Activated CD8-positive, alpha-beta T cell treated with anti-CD3 and anti-CD28 coated beads for 36 hours (primary cell): ENCODE data around the gene AUTS2. TPM values are rescaled to one million over a fixed set of nuclear protein-coding genes. Genes with fewer than 3 reads are reported as not detected.

Source experiments
- ATAC-seq: fragments of 200-7000 bp; cut with Tn5 transposase; one replicate; pipeline ENCODE4 v1.10.0; 2021; ENCODE audit warnings: mild to moderate bottlenecking, moderate library complexity
- CTCF ChIA-PET: fragments of 350-600 bp; sonication (Branson Sonifier 250); formaldehyde crosslinking; loops from one replicate; lab custom pipeline; 2021; ENCODE audit warnings: antibody characterized with exemption; lab: Charles Lee
- POLR2A ChIA-PET: fragments of 350-600 bp; sonication (Branson Sonifier 250); formaldehyde crosslinking; loops from one replicate; lab custom pipeline; 2021; ENCODE audit warnings: antibody characterized with exemption; lab: Charles Lee
- DNase-seq: peaks from one replicate; pipeline ENCODE4 v3.0.0-alpha.2; 2020
- H3K27ac Mint-ChIP-seq: one replicate; pipeline ENCODE4 v1.8.0; 2021; ENCODE audit warnings: mild to moderate bottlenecking, mixed read lengths
- H3K27me3 Mint-ChIP-seq: one replicate; pipeline ENCODE4 v1.8.0; 2021; ENCODE audit warnings: mixed read lengths
- H3K36me3 Mint-ChIP-seq: one replicate; pipeline ENCODE4 v1.8.0; 2021; ENCODE audit warnings: low read depth, mixed read lengths
- H3K4me1 Mint-ChIP-seq: one replicate; pipeline ENCODE4 v1.8.0; 2021; ENCODE audit warnings: low read depth, mixed read lengths
- H3K4me3 Mint-ChIP-seq: one replicate; pipeline ENCODE4 v1.8.0; 2021; ENCODE audit warnings: mild to moderate bottlenecking, moderate library complexity, mixed read lengths
- H3K9me3 Mint-ChIP-seq: one replicate; pipeline ENCODE4 v1.8.0; 2021; ENCODE audit warnings: mixed read lengths
- intact Hi-C: fragments of 100-400 bp; cut with micrococcal nuclease; formaldehyde crosslinking; loops from one replicate; pipeline ENCODE4 v1.10.0; 2022
- total RNA-seq, 2 experiments: library from RNA; stranded (reverse); gene quantifications; one replicate each; pipeline ENCODE4 v1.2.3, GENCODE V29; 2021
- TF ChIP-seq, protein P1 (sequence below): fragments of 200-600 bp; IDR thresholded peaks from one replicate; pipeline ENCODE4 v1.8.0; 2022; ENCODE audit warnings: antibody characterized with exemption, mild to moderate bottlenecking

The AUTS2 gene
- total RNA-seq, 2 experiments from 2014 or later, result 3.1 to 3.3 TPM

- ATAC-seq (no peak), DNase-seq (no peak)
- intact Hi-C loops, result no loop called here
- Mint-ChIP-seq H3K36me3 (no peaks in the 10 kb centered on the region), H3K27me3 (no peaks in the 10 kb centered on the region), H3K4me3 (no peak overlapping the region), H3K4me1 (no peaks in the 10 kb centered on the region), H3K9me3 (no peaks in the 10 kb centered on the region), H3K27ac (no peak overlapping the region)
- TF ChIP-seq, protein P1, sequence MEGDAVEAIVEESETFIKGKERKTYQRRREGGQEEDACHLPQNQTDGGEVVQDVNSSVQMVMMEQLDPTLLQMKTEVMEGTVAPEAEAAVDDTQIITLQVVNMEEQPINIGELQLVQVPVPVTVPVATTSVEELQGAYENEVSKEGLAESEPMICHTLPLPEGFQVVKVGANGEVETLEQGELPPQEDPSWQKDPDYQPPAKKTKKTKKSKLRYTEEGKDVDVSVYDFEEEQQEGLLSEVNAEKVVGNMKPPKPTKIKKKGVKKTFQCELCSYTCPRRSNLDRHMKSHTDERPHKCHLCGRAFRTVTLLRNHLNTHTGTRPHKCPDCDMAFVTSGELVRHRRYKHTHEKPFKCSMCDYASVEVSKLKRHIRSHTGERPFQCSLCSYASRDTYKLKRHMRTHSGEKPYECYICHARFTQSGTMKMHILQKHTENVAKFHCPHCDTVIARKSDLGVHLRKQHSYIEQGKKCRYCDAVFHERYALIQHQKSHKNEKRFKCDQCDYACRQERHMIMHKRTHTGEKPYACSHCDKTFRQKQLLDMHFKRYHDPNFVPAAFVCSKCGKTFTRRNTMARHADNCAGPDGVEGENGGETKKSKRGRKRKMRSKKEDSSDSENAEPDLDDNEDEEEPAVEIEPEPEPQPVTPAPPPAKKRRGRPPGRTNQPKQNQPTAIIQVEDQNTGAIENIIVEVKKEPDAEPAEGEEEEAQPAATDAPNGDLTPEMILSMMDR, result no peak
- CTCF ChIA-PET, result no interaction called here
- POLR2A ChIA-PET, result no interaction called here
Observed at GRCh38 chr7:70380421-70381015, 782.2 kb downstream of the AUTS2 start.

DNA sequence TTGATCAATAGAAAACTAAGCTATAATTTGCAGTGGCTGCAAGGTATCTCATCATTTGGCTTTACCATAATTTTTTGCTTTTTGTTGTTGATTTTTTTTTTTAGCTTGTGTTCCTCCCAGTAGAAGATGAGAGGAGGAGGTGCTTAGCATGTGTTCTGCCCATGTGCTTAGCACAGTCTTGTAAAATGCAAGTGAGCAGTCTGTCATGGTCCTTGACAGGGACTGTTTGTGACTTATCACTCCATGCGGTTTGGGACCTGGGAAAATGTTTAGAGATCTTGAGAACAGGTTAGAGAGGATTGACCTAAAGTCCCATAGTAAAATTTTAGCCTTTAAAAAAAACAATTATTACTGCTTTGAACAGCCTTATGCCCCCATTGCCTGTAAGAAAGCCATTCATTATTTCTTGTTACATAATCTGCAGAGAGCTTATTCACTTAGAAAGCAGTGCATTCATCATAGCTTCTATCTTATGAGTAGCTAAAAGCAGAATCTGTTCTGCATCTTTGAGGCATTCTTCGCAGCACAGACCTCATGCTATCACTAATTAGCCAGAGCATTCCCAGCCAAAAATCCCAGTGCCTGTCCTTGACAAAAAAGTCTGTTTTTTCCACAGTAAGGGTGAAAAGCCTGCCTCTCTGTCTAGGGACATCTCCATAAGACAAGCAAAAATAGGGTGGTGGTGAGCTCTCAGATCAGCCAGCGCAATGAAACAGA lies 784.9 kb downstream of the AUTS2 start:
- TF ChIP-seq, protein P1, result no peak
- POLR2A ChIA-PET, result interaction anchor here (0.6 to 1.0 kb wide), 3 partner anchors 9 to 58 kb away, joined by 3 to 4 read pairs (median 3); no protein-coding TSS in a partner anchor

GRCh38 chr7:70384024-70384423 lies 785.7 kb downstream of the AUTS2 start:
- DNase-seq (no peak), ATAC-seq (no peak)
- CTCF ChIA-PET, result no interaction called here
- H3K9me3 Mint-ChIP-seq, result no peaks in the 10 kb centered on the region
- TF ChIP-seq, protein P1, result no peak
- POLR2A ChIA-PET, result interaction anchor here (0.6 kb wide), 1 partner anchor 59 kb away, joined by 3 read pairs; no protein-coding TSS in a partner anchor
- H3K36me3 Mint-ChIP-seq, result no peaks in the 10 kb centered on the region
- H3K27ac Mint-ChIP-seq, result no peak overlapping the region
- H3K4me3 Mint-ChIP-seq, result no peak overlapping the region
- intact Hi-C loops, result no loop called here
- no peaks in the 10 kb centered on the region for H3K4me1 Mint-ChIP-seq
- no peaks in the 10 kb centered on the region for H3K27me3 Mint-ChIP-seq

More for the DNA sequence above, 784.9 kb downstream of the AUTS2 start:
- Mint-ChIP-seq H3K27ac (no peak overlapping the region), H3K27me3 (no peaks in the 10 kb centered on the region), H3K9me3 (no peaks in the 10 kb centered on the region), H3K36me3 (no peaks in the 10 kb centered on the region), H3K4me3 (no peak overlapping the region), H3K4me1 (no peaks in the 10 kb centered on the region)
- ATAC-seq (no peak), DNase-seq (no peak)
- CTCF ChIA-PET, result interaction anchor here (0.7 kb wide), 1 partner anchor 315 kb away, joined by 3 read pairs; no protein-coding TSS in a partner anchor
- intact Hi-C loops, result no loop called here

GRCh38 chr7:70384891-70385290 lies 786.6 kb downstream of the AUTS2 start:
- Mint-ChIP-seq H3K4me3 (no peak overlapping the region), H3K4me1 (no peaks in the 10 kb centered on the region), H3K9me3 (no peaks in the 10 kb centered on the region), H3K27ac (no peak overlapping the region), H3K27me3 (no peaks in the 10 kb centered on the region), H3K36me3 (no peaks in the 10 kb centered on the region)
- ChIA-PET CTCF (no interaction called here), POLR2A (no interaction called here)
- no peak for ATAC-seq
- TF ChIP-seq, protein P1, result no peak
- intact Hi-C loops, result no loop called here
- DNase-seq, result no peak

DNA sequence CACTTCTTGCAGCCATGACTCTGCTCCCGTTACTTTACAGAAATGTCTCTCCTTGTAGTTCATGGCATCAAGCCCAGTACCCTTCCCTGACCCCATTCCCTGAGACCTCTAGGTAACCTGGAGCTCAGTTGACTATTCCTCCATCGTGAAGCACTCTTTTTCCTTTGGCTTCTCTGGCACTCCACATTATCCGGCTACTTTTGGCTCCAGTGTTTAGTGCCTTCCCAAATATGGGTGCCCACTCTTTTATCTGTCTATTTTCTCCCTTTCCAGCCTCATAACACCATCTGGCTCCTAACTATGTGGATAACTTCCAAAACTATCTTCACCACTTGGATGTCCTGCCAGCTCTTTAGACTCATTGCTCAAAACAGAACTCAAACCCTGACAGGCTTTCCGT lies 788.9 kb downstream of the AUTS2 start:
- ChIA-PET CTCF (no interaction called here), POLR2A (no interaction called here)
- H3K36me3 Mint-ChIP-seq, result no peaks in the 10 kb centered on the region
- DNase-seq, result no peak
- ATAC-seq, result no peak
- no peaks in the 10 kb centered on the region for H3K9me3 Mint-ChIP-seq
- intact Hi-C loops, result no loop called here
- H3K27me3 Mint-ChIP-seq, result no peaks in the 10 kb centered on the region
- TF ChIP-seq, protein P1, result no peak
- no peaks in the 10 kb centered on the region for H3K4me1 Mint-ChIP-seq
- H3K4me3 Mint-ChIP-seq, result no peak overlapping the region
- no peak overlapping the region for H3K27ac Mint-ChIP-seq
